Measurements from ENCODE around the gene ST6GAL2. TPM values are rescaled to one million over a fixed set of nuclear protein-coding genes. Genes with fewer than 3 reads are reported as not detected.
A peak's percentile ranks its signal among the peaks of the same experiment; 100 is the strongest.

The ST6GAL2 gene, protein sequence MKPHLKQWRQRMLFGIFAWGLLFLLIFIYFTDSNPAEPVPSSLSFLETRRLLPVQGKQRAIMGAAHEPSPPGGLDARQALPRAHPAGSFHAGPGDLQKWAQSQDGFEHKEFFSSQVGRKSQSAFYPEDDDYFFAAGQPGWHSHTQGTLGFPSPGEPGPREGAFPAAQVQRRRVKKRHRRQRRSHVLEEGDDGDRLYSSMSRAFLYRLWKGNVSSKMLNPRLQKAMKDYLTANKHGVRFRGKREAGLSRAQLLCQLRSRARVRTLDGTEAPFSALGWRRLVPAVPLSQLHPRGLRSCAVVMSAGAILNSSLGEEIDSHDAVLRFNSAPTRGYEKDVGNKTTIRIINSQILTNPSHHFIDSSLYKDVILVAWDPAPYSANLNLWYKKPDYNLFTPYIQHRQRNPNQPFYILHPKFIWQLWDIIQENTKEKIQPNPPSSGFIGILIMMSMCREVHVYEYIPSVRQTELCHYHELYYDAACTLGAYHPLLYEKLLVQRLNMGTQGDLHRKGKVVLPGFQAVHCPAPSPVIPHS
- not detected for polyA plus RNA-seq (ENCODE audit: low read depth in 6 of 6)

DNA sequence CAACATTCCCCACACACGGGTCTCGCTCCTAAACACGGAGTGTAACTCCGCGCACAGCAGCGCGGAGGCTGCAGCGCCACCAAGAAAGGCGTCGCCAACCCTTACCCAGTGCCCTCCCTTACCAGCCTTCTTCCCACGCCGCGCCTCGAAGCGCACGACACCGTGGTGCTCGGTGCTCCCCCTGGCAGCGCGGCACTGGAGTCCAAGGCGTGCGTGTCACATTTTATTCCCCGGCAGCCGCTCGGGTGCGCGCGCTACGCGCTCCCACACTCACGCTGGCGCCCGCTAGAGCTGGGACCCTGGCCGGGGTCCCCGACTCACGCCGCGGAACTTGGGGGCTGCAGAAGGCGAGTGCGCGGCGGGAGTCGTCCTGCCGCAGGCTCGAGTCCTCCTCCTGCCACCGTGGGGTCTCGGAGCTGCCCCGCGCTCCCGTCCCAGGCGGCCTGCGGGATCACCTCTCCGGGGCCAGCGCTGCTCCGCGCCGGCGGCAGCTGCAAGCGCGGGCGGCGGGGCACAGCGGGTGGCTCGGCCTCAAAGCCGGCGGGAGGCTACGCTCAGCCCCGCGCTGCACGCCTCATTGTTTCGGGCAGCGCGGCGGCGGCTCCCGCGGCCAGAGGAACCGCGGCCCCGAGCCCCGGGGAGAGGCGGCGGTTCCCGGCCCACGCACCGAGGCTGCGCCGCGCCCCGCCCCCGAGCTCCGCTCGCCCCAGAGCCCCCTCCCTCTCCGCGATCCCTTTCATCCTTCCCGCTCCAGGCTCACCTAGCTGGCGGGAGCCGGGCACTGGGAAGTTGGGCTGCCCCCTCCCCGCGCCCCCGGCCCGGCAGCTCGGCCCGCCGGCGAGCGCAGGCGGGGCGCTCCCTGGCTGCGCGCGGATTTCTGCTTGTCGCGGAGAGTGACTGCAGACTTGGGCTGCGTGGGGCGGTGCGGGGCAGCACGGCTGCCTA is at the start of gene ST6GAL2:
Gene ST6GAL2 (minus strand): TSS at position 197 of the 945 bp plus-strand sequence. CDS start 42,190 bp downstream, outside the sequence.
- peaks cover 27 to 35% (median 33%) of the 10 kb centered on the region in 3 donors for H3K27me3 Mint-ChIP-seq
- no peak within 1 kb of the TSS for H3K27ac Mint-ChIP-seq
- H3K9me3 Mint-ChIP-seq: peaks cover 0 to 7% (median 0%) of the 10 kb centered on the region in 7 donors
- no peak for DNase-seq
- H3K36me3 Mint-ChIP-seq: peaks cover 0 to 8% of the 10 kb centered on the region in 2 donors
- no peak for ATAC-seq (ENCODE audit: low read depth in 2 of 2)
- H3K4me3 Mint-ChIP-seq: no peak within 1 kb of the TSS
- H3K4me1 Mint-ChIP-seq: peaks cover 0 to 7% (median 0%) of the 10 kb centered on the region in 3 donors

DNA sequence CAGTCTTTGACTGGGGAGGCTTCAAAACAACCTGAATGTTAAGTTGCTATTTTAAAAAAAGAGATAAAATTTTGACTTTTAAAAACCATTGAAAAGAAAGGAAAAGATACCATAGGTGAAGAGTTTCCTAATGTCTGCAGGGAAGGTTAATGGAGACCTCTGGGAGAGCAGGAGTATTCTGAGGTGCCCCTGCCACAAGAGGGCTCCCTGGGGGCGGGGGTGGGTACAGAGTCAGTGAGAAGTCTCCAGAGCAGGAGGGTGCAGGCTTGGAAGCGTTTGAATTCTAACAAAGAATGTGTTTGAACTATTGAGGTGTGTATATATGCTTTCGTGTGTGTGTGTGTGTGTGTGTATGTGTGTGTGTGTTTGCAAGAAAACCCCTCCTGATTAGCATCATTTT is 46.7 kb upstream of the ST6GAL2 start:
- ATAC-seq (ENCODE audit: low read depth in 2 of 2) (no peak), DNase-seq (no peak)
- Mint-ChIP-seq H3K9me3 (peaks cover 0 to 13% (median 4%) of the 10 kb centered on the region in 7 donors), H3K4me1 (no peaks in the 10 kb centered on the region), H3K27ac (no peak overlapping the region), H3K27me3 (no peaks in the 10 kb centered on the region), H3K4me3 (no peak overlapping the region), H3K36me3 (no peaks in the 10 kb centered on the region)

DNA sequence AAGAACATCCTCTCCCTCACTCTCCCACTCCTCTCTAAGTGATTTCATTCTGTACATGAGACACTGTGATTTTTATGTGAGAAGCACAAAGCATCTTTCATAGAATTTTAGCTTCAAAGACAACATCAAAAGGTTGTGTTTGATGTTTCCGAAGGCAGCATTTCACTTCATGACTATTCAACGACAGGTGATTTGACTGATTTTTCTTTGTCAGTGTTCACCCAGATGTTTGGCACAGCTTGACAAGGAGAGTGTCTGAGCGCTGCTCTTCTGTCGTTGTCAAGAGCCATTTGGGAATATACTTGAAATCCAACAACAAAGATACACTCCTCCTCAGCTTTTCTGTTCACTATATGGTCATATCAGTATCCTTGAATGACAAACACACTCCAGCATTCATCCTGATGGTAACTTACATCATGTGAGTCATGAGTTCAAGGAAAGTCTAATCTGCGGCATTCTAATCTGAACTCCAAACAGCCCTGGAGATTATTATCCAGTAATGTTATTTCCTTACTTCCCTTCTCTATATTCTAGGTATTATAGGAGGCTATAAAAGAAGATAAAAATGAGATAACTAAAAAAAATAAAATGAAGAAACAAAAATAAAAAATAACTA is 45.9 kb upstream of the ST6GAL2 start:
- H3K36me3 Mint-ChIP-seq: no peaks in the 10 kb centered on the region
- no peak for ATAC-seq (ENCODE audit: low read depth in 2 of 2)
- H3K27me3 Mint-ChIP-seq: no peaks in the 10 kb centered on the region
- H3K9me3 Mint-ChIP-seq: peaks cover 0 to 21% (median 6%) of the 10 kb centered on the region in 7 donors
- H3K27ac Mint-ChIP-seq: no peak overlapping the region
- no peak for DNase-seq
- no peaks in the 10 kb centered on the region for H3K4me1 Mint-ChIP-seq
- H3K4me3 Mint-ChIP-seq: no peak overlapping the region

DNA sequence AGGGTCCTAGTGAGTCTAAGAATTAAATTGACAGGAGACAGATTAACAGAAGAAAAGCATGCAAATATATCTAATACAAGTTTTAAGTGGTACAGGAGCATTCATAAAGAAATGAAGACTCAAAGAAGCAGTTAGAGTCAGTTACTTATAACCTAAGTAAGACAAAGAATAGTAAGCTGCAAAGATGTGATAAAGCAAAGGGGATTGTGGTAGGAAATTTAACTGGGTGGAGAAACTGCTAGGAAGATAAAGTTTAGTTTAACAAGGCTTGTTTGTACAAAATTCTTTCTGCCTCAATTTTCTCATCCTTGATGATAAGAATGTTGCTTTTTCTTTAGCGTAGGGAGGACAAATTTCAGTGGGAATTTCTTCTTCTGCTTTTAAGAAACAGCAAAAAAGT is 35.5 kb upstream of the ST6GAL2 start:
- DNase-seq (no peak), ATAC-seq (ENCODE audit: low read depth in 2 of 2) (no peak)
- H3K9me3 Mint-ChIP-seq: peaks cover 4 to 13% (median 7%) of the 10 kb centered on the region in 7 donors
- no peaks in the 10 kb centered on the region for H3K4me1 Mint-ChIP-seq
- H3K27ac Mint-ChIP-seq: no peak overlapping the region
- H3K27me3 Mint-ChIP-seq: no peaks in the 10 kb centered on the region
- H3K4me3 Mint-ChIP-seq: no peak overlapping the region
- H3K36me3 Mint-ChIP-seq: no peaks in the 10 kb centered on the region

DNA sequence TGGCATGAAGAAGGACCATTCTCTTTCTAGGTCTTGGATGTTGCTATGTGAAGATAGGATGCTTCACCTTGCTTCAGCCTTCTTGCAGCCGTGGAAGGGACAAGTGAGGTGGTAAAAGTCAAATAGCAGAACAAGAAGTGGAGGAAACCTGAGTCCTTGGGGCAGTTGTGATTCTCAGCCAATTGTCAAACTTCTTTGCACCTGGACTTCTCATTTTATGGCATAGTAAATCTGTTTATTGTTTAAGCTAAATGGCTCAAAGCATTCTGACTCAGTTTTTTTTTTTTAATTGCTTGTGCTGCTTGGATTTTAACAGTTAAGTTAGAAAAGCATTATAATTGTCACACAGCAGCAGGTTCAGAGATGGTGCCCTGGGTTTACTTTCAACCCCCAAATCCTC is 33.0 kb upstream of the ST6GAL2 start:
- Mint-ChIP-seq H3K36me3 (no peaks in the 10 kb centered on the region), H3K27me3 (no peaks in the 10 kb centered on the region), H3K9me3 (peaks cover 3 to 6% (median 5%) of the 10 kb centered on the region in 7 donors)

DNA sequence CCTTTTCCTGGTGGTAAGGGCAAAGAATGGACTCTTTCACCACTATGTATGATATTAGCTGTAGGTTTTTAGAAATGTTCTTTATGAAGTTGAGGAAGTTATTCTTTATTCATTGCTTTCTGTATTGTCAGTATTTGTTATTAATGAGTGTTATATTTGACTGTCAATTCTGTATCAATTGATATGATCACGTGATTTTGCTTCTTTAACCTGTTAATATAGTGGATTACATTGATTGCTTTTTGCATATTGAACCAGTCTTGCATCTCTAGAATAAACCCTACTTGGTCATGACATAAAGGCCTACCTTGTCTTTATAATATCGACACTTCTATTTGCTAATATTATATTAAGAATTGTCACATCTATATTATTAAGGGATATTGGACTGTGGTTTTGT is 18.3 kb upstream of the ST6GAL2 start:
- Mint-ChIP-seq H3K36me3 (no peaks in the 10 kb centered on the region), H3K9me3 (peaks cover 2 to 15% (median 5%) of the 10 kb centered on the region in 7 donors), H3K27me3 (no peaks in the 10 kb centered on the region), H3K4me1 (no peaks in the 10 kb centered on the region), H3K4me3 (no peak overlapping the region), H3K27ac (no peak overlapping the region)
- no peak for ATAC-seq (ENCODE audit: low read depth in 2 of 2)
- DNase-seq: no peak

More for the DNA sequence above, 33.0 kb upstream of the ST6GAL2 start:
- Mint-ChIP-seq H3K4me1 (no peaks in the 10 kb centered on the region), H3K4me3 (no peak overlapping the region), H3K27ac (no peak overlapping the region)
- no peak for DNase-seq
- no peak for ATAC-seq (ENCODE audit: low read depth in 2 of 2)

DNA sequence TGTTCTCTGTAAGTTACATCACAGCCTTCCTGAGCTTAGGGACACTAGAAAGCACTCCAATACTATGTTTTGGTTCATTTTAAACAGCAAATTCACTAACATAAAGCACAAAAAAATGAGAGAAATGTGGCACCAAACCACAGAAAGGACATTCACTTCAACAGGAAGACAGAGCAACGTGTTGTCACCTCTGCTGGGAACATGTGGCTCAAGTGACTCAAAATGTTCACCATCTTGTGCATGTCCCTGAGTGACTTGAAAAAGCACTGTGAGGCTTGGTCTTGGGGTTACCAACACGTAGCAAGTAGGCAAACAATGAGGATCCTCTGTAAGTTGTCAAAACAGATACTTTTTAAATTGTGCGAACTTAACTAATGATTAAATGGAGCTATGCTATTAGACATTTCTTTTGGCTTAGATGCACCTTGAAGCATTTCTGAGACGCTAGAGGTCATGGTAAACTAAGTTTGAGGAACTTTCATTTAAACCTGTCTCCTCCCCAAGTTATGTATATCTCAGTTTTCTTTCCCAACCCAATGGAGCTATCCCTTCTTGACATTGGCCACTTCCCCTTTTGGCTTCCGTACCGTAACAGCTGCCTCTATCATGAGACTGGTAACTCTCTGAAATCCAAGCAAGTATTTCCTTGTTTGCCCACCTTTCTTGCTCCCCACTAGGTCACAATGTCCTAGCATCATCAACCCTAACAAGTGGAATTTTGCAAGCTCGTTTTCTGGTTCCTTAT is 14.0 kb upstream of the ST6GAL2 start:
- DNase-seq: no peak
- peak overlapping the region in 1 of 8 donors; percentile 48 for H3K4me3 Mint-ChIP-seq
- no peaks in the 10 kb centered on the region for H3K36me3 Mint-ChIP-seq
- no peaks in the 10 kb centered on the region for H3K4me1 Mint-ChIP-seq
- H3K27me3 Mint-ChIP-seq: no peaks in the 10 kb centered on the region
- ATAC-seq (ENCODE audit: low read depth in 2 of 2): no peak
- H3K9me3 Mint-ChIP-seq: peaks cover 0 to 13% (median 5%) of the 10 kb centered on the region in 7 donors
- H3K27ac Mint-ChIP-seq: no peak overlapping the region

DNA sequence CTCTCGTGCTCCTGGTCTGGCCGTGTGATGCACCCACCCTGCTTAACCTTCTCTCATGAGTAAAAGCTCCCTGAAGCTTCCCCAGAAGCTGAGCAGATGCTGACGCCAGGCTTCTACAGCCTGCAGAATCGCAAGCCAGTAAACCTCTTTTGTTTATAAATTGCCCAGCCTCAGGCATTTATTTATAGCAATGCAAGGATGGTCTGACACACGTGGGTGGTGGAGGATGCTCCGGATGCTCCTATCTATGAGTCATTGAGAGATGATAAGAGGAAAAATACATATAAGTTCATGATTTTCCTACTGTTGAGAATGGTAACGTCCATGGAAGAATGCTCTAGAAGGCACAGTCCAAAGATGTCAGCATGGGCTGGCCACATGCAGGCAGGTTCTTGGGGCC is 8.6 kb upstream of the ST6GAL2 start:
- Mint-ChIP-seq H3K4me1 (no peaks in the 10 kb centered on the region), H3K9me3 (peaks cover 0 to 9% (median 0%) of the 10 kb centered on the region in 7 donors), H3K4me3 (no peak overlapping the region), H3K27me3 (no peaks in the 10 kb centered on the region), H3K27ac (no peak overlapping the region), H3K36me3 (no peaks in the 10 kb centered on the region)
- ATAC-seq (ENCODE audit: low read depth in 2 of 2): no peak
- no peak for DNase-seq

DNA sequence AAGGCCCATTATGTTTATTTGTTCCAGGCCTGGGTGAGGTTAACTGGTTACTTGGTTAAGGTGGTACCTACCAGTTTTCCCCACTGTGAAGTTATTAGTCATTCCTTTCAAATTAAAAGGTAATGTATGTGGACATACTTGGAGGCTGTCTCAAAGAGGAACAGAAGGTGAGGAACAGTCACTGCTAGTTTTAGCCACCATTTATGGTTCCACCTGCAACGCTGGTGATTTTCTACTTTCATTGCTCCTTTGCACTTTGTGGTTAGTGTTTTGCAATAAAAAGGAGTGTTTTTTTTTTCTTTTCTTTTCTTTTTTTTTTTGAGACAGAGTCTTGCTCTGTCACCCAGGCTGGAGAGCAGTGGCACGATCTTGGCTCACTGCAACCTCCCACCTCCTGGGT is 6.1 kb upstream of the ST6GAL2 start:
- ATAC-seq (ENCODE audit: low read depth in 2 of 2): no peak
- Mint-ChIP-seq H3K27ac (no peak overlapping the region), H3K9me3 (peaks cover 0 to 3% (median 0%) of the 10 kb centered on the region in 7 donors), H3K4me3 (peak overlapping the region in 1 of 8 donors; percentile 22), H3K27me3 (peaks cover 0 to 8% (median 8%) of the 10 kb centered on the region in 3 donors), H3K36me3 (no peaks in the 10 kb centered on the region), H3K4me1 (no peaks in the 10 kb centered on the region)
- DNase-seq: no peak

DNA sequence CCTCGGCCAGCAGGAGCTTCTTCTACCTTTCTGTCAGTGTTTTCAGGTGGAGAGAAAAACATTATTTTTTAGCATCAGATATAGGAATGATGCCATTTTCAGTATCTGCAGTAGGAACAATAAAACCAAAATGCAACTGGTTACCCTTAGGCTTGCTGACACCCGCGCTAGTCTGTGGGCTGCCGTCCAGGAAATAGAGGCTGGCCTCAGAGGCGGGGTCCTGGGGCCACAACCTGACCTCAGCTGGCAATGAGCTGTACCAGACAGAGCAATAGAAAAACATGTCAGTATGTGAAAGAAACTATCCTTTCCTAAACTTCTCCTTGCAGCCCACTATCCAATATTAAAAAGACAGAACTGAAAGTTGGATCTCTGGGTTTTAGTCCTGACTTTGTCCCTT is 4.6 kb upstream of the ST6GAL2 start:
- Mint-ChIP-seq H3K4me1 (peaks cover 0 to 5% (median 0%) of the 10 kb centered on the region in 3 donors), H3K27ac (no peak overlapping the region), H3K36me3 (peaks cover 0 to 3% of the 10 kb centered on the region in 2 donors), H3K4me3 (no peak overlapping the region), H3K27me3 (peaks cover 2 to 16% (median 12%) of the 10 kb centered on the region in 3 donors), H3K9me3 (peaks cover 0 to 3% (median 0%) of the 10 kb centered on the region in 7 donors)
- DNase-seq: no peak
- ATAC-seq (ENCODE audit: low read depth in 2 of 2): no peak

DNA sequence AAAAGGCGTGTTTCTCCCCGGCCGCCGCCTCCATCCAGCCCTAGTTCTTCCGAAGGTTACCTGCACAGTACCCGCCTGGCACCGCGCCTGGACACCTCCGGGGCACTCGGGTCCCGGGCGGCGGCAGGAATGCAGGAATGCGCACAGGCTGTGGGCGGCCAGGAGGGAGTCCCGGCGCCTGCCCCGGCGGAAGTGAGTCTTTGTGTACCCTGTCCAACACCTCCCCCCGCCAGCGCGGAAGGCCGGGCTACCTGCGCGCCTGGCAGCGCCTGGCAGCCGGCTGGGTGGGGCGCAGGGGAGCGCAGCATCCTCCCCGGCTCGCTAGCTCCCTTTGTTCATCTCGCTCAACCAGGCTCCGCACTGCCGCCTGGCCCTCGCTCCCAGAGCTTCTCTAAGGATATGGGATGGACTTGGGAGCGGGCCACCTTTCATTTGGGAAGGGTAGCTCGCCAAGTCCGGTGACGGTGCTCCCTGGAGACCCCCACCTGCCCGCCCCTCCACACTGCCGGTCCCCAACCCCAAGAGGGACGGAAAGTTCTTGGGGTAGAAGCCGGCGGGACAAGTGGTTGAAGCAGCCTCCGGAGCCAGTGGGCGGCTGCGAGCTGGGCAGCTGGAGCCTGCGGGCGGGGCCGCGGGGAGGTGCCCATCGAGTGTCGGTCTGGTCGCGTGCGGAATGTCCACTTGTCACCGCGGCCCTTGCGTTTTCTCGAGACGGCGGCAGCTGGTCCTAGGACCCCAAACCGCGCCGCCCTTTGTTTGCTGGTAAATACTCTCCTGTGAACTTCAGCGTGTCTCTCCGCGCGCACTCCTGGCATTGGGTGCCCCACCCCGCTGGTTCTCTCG is 1.2 kb upstream of the ST6GAL2 start:
- Mint-ChIP-seq H3K36me3 (peaks cover 0 to 8% of the 10 kb centered on the region in 2 donors), H3K4me3 (peak overlapping the region in 2 of 8 donors; percentile 66 to 68), H3K4me1 (peaks cover 0 to 7% (median 0%) of the 10 kb centered on the region in 3 donors), H3K27me3 (peaks cover 21 to 35% (median 28%) of the 10 kb centered on the region in 3 donors), H3K9me3 (peaks cover 0 to 7% (median 0%) of the 10 kb centered on the region in 7 donors), H3K27ac (no peak overlapping the region)
- no peak for DNase-seq
- no peak for ATAC-seq (ENCODE audit: low read depth in 2 of 2)

DNA sequence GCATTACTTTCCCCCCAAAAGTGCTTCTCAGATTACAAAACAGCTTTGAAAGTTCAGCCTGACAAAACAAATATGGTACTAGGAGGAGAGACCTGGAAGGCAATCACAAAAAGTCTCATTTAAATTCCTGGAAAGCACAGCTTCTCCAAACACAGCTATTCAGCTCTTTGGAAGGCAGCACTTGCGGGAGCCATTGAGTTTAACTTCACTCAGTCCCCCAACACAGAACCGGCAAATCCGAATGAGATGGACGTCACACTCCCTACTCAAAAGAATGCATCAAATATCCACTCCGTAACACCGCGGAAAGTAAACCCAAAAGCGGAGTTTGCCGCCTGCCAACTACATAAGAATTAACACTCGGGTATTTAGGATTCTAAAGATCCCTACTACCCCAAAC is 638 bp downstream of the ST6GAL2 start:
- H3K27me3 Mint-ChIP-seq: peaks cover 27 to 35% (median 33%) of the 10 kb centered on the region in 3 donors
- H3K4me3 Mint-ChIP-seq: no peak overlapping the region
- no peak overlapping the region for H3K27ac Mint-ChIP-seq

More for the DNA sequence above, 638 bp downstream of the ST6GAL2 start:
- peaks cover 0 to 7% (median 0%) of the 10 kb centered on the region in 7 donors for H3K9me3 Mint-ChIP-seq
- H3K4me1 Mint-ChIP-seq: peaks cover 0 to 7% (median 0%) of the 10 kb centered on the region in 3 donors
- peaks cover 0 to 8% of the 10 kb centered on the region in 2 donors for H3K36me3 Mint-ChIP-seq
- no peak for DNase-seq
- no peak for ATAC-seq (ENCODE audit: low read depth in 2 of 2)
